ENCODE measurements around the gene TRIM47.

The TRIM47 gene

DNA sequence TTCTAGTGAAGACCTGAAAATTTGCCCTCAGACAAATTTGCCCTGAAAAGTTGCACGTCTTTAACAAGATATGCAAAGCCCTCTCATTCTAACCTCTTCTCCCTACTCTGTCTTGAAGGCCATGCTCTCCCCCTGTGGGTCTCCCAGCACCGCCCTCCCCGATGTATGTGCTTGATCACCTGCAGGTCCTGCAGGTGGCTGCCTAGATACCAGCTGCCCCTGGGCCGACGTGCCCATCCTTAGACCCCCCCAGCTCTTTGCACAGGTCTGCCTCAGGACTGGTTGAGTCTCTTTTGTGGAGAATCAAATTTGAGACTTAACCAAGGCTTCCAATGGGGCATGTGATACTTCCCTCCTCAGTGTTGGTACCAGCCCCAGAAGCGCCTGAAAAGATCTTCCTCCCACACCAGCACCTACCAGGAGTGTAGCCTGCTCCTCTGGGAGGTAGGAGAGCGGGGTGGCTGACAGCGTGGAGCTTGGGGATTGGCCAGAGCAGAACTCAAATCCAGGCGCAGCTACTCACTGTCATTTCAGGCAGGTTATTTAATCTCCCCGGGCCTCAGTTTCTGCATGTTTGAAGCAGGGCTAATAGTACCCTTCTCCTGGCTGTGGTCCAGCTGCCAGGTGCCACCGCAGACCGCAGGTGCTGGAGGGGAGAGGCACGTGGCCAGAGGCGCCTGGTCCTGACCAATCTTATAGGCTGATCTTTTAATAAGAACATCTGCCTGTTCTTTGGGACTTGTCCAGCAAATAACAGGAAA is 30.9 kb upstream of the TRIM47 start:
- in situ Hi-C loops (cut with MboI; ENCODE audit: low sequenced_read_pairs) = no loop called here

GRCh38 chr17:75908201-75908600 is 29.8 kb upstream of the TRIM47 start:
- in situ Hi-C loops (cut with MboI; ENCODE audit: low sequenced_read_pairs) = no loop called here

GRCh38 chr17:75906143-75906884 is 27.9 kb upstream of the TRIM47 start:
- in situ Hi-C loops (cut with MboI; ENCODE audit: low sequenced_read_pairs) = no loop called here

DNA sequence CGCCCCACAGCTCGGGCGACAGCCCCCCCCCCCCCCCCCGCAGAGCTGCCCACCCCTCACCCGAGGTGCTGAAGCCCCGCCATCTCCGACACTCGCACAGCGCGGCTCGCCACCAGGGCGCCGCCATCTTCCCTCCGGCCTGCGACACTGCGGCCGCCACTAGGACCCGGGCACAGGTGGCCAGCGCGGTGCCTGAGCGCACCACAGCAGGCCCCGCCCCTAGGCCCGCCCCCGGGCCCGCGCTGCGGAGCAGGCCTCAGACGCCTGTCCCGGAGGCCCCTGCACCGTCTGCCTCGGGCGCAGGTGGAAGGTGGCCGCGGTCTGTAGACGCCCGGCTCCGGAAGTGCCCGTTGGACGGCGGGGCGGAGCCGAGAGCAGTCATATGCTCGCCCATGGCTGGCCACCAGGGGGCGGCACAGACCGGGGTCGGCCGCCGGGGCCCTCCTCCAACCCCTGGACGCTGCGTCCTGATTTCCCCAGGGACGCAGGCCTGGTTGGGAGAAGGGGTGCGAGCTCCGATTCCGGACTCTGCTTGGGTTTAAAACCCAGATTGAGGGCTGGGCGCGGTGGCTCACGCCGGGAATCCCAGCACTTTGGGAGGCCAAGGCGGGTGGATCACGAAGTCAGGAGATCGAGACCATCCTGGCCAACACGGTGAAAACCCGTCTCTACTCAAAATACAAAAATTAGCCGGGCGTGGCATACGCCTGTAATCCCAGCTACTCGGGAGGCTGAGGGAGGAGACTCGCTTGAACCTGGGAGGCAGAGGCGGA is 26.6 kb upstream of the TRIM47 start, which contains the start of gene MRPL38:
Gene MRPL38 (minus strand): TSS at position 136 of the 773 bp plus-strand sequence. CDS start 9 bp downstream, at position 127.
- in situ Hi-C loops (cut with MboI; ENCODE audit: low sequenced_read_pairs) = no loop called here

- in situ Hi-C loops (cut with MboI; ENCODE audit: low sequenced_read_pairs) = no loop called here
Observed at GRCh38 chr17:75902406-75902805, 24.0 kb upstream of the TRIM47 start.

DNA sequence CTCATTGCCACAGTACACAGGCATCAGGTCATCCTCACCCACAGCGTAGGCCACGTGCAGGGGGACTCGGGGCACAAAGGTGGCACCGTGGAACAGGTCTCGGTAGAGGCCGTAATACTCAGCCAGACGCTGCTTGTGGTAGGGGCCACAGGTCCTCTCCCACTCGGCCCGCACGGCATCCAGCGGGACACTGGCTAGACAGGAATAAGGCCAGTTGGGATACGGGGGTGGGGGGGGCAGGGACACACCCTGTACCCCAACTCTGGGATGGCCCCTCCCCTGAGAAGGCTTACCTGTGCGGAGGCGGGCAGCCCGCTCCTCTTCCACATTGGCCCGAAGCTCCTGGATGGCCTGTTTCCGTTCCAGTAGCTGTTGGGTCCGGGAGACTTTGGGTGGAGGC is 23.3 kb upstream of the TRIM47 start:
- in situ Hi-C loops (cut with MboI; ENCODE audit: low sequenced_read_pairs) = no loop called here

DNA sequence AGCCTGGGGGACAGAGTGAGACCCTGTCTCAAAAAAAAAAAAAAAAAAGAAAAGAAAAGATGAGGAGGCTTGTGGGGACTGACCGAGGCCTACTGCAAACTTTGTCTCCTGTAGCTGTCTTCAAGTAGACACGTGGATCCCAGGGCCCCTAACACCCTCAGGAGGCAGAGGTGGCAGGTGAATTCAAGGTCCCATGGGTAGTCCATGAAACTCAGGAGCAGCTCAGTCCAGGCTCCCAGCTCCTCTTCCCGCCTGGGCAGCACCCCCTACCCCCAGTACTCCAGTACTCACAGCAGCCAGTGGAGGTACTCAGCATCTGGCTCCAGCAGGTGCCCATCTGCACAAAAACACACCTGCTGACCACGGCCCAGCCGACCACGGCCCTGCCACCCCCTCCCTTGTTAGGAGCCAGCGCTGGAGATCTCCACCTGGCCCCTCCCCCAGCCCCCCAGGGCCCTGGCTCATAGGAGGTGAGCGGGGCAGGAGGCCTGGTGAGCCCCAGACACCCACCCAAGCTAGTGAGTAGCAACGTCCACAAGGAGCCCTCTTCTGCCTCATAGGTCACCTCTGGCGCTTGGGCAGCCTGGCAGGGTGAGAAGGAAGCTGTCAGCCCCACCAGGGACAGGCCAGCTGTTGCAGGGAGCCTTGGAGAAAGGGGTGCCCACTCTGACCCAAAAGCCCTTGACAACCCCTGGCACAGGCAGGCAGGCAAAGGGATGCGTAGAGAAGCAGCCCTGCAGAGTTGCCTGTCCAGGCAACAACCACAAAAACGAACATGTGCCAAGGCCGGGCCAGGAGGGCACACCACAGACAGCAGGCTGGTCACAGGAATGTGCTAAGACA is 22.5 kb upstream of the TRIM47 start:
- in situ Hi-C loops (cut with MboI; ENCODE audit: low sequenced_read_pairs) = no loop called here

GRCh38 chr17:75899767-75900468 is 21.5 kb upstream of the TRIM47 start:
- in situ Hi-C loops (cut with MboI; ENCODE audit: low sequenced_read_pairs) = no loop called here

DNA sequence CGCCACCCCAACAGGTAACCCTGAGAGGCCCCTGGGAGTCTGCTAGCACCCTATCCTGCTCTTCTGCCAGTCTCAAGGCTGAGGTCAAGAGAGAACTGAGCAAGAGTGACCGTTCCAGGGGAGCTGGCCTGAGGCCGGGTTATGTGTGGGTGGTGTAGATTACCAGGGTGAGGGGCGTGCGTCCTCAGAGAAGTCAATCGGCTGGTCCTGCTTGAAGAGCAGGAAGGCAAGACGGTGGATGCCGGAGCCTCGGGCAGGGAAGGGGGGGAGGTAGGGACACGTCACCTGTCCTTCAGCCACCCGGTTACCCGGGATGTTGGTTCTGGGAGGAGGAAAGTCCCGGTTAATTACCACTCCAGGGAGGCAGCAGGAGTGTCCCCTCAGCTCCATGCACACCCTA is 21.0 kb upstream of the TRIM47 start:
- in situ Hi-C loops (cut with MboI; ENCODE audit: low sequenced_read_pairs) = no loop called here

- in situ Hi-C loops (cut with MboI; ENCODE audit: low sequenced_read_pairs) = no loop called here
Observed at GRCh38 chr17:75898791-75899190, 20.4 kb upstream of the TRIM47 start.

- in situ Hi-C loops (cut with MboI; ENCODE audit: low sequenced_read_pairs) = no loop called here
Observed at GRCh38 chr17:75898065-75898464, 19.7 kb upstream of the TRIM47 start.

DNA sequence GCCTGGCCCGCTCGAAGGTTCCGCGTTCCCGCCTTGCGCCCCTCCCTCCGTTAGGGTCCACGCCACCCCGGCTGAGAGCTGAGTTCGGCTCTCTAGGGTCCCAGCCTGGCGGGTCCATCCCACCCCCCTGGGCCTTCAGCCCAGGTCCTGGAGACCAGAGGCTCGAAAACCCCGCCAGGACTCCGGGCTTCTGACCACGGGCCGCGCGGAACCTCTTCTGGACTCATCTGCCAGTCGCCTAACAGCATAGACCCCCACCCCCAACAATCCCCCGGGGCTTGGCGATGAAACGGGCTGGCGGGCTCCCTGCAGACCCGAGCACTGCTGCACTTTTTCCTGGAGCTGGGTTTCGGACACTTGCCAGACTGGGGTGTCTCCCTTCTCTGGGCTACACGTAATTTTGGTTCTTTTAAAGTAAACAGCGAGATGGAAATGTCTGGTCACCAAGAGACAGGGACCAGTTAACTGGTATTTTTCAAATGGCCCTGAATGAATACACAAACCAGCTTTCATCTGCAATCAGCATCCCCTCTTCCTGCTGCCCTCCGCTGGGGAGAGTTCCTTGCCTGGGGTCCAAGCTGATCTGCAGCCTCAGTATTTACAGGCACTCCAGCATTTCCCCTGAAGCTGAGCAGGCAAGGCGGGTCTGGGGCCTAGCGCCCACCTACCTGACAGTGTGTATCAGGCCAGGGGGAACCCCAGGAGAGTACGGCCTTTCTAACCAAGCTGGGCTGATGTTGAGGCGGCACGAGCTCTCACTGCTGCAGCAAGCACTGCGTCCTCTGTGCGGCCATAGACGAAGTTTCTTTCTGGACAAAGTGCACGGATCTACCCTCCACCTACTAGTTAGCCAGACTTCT is 19.0 kb upstream of the TRIM47 start:
- in situ Hi-C loops (cut with MboI; ENCODE audit: low sequenced_read_pairs) = no loop called here

GRCh38 chr17:75896415-75897159 is 18.2 kb upstream of the TRIM47 start, which contains the start of gene TRIM65:
Gene TRIM65, minus strand, starts transcription at chr17:75896951. Its CDS starts 14 bp downstream, at chr17:75896937.
- in situ Hi-C loops (cut with MboI; ENCODE audit: low sequenced_read_pairs) = no loop called here

DNA sequence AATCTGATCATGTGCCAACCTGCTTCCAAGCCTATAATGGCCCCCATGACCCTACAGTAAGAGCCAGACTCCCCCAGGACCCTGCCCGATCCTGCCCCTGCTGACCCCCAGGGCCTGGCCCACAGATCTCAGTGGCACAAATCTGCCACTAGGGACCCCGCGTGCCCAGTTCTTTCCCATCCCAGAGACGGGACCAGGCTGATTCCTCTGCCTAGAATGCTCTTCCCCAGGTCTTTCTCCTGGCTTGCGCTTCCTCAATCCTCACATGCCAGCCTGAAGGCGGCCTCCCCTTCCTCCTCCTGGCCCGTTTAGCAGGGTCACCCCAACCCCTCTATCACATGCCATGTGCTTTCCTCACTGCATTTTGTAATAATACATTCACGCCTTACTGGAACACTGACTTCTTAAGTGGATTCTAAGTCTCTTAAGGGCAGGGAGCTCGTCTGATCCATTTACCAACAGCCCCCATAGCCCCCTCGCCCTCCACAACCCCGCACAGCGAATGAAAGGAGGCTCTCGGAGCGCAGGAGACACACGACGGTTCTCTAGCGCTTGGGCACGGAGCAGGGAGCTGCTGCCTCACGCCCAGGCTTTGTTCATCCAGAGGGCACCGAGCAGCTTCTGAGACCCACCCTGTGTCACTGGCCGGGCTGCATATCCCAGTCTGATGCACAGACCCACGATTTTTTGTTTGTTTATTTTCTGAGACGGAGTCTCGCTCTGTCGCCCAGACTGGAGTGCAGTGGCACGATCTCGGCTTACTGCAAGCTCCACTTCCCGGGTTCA is 17.2 kb upstream of the TRIM47 start:
- in situ Hi-C loops (cut with MboI; ENCODE audit: low sequenced_read_pairs) = no loop called here

DNA sequence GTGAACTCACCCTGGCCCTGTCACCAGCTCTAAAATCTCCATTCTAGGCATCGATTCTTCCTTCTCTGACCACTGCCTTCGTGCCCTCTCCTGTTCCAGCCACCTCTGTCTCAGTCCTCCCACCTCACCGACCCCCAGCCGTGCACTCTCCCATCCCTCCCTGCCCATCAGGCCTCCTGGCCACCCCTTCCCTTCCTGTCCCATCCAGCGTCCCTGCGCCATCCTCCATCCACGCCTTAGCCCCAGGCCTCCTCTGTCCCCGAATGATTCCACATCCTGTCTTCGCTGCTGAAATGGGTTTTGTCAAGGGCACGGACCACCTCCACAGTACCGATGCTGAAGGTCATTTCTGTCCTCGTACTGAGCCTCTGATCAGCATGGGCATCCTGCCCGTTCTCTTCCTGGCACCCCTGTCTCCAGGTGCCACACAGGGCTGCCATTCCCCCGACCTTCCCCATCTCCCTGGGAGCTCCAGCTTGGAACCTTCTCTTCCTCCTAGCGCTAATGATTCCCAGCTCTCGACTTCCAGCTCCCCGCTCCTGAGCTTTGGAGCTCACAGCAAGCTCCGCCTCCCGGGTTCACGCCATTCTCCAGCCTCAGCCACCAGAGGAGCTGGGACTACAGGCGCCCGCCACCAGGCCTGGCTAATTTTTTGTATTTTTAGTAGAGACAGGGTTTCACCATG is 15.8 kb upstream of the TRIM47 start:
- in situ Hi-C loops (cut with MboI; ENCODE audit: low sequenced_read_pairs) = no loop called here

DNA sequence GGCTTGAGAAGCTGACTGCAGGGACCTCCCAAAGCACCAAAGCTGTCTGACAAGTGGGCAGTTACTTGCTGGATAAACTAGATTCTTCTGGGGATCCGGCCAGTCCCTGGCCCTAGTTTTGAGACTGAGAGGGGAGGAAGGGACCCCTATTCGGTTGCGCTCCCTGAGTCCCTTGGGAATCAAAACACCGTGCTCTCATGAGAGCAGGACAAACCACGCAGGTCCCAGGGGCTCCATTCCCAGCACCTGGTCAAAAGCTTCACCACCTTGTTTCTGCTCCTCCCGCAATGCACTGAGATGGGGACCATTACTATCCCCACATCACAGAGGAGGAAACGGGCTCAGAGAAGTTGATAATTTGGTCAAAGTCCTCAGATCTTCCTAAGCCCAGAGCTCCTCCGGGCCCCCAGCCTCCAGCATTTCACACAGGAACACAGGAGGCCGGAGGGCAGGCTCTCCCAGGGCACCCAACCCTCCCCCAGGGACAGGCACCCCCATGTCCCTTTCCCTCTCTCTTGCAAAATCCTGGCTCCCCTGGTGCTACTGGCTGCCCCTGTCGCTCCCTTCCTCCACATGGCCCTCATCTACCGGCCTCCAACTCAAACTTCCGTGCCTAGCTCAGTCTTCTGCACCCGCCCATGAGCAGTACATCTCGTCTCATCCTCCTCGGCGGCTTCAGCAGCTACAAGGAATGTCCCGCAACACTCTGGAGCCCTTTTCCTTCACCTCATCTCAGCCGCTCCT is 15.1 kb upstream of the TRIM47 start:
- in situ Hi-C loops (cut with MboI; ENCODE audit: low sequenced_read_pairs) = no loop called here
